Neuronal stem cell (in vitro differentiated cells): Measurements from ENCODE around the gene AGAP1.

Source experiments
- DNase-seq: peaks from one replicate; pipeline ENCODE4 v3.0.0-alpha.2; 2013; ENCODE audit warnings: low spot score
- H2AFZ ChIP-seq: one replicate; pipeline ENCODE4 v1.6.1; 2013; ENCODE audit warnings: mild to moderate bottlenecking, low read length, inconsistent platforms
- H2AK5ac ChIP-seq: 2 replicates; pipeline ENCODE4 v1.6.1; 2013; ENCODE audit warnings: low read depth, mild to moderate bottlenecking, inconsistent platforms, low read length, moderate library complexity, mixed read lengths
- H2BK120ac ChIP-seq: 2 replicates; pipeline ENCODE4 v1.6.1; 2013; ENCODE audit warnings: low read depth, mild to moderate bottlenecking, inconsistent platforms, low read length, moderate library complexity, mixed read lengths
- H2BK12ac ChIP-seq: one replicate; pipeline ENCODE4 v1.6.1; 2013; ENCODE audit warnings: low read length, inconsistent platforms
- H2BK15ac ChIP-seq: 2 replicates; pipeline ENCODE4 v1.6.1; 2013; ENCODE audit warnings: mild to moderate bottlenecking, low read length, inconsistent platforms, mixed read lengths
- H2BK5ac ChIP-seq: one replicate; pipeline ENCODE4 v1.6.1; 2013; ENCODE audit warnings: inconsistent platforms, mild to moderate bottlenecking, low read length, moderate library complexity
- H3K14ac ChIP-seq: one replicate; pipeline ENCODE4 v1.6.1; 2013; ENCODE audit warnings: low read length, inconsistent platforms
- H3K18ac ChIP-seq: 2 replicates; pipeline ENCODE4 v1.6.1; 2013; ENCODE audit warnings: low read length, inconsistent platforms
- H3K23ac ChIP-seq: 2 replicates; pipeline ENCODE4 v1.6.1; 2013; ENCODE audit warnings: low read depth, mild to moderate bottlenecking, mixed read lengths, low read length, inconsistent platforms; ENCODE audit not compliant: poor library complexity
- H3K27ac ChIP-seq: replicated peaks from 3 replicates; pipeline ENCODE4 v1.5.1; 2013; ENCODE audit warnings: low read length, inconsistent platforms
- H3K27me3 ChIP-seq, 3 experiments: 2 replicates each; pipeline ENCODE4 v1.6.1; 2013; ENCODE audit warnings: low read length in 3 of 3, mild to moderate bottlenecking in 2 of 3, inconsistent platforms in 1 of 3, low read depth in 1 of 3, mixed read lengths in 1 of 3, moderate library complexity in 1 of 3; ENCODE audit not compliant: control insufficient read depth in 3 of 3, insufficient read depth in 3 of 3
- H3K36me3 ChIP-seq, 2 donors: replicated peaks in 1 of 2; 2 replicates each; pipeline ENCODE4 v1.6.1; 2013; ENCODE audit warnings: low read length in 2 of 2; ENCODE audit not compliant: control insufficient read depth in 2 of 2, insufficient read depth in 2 of 2
- H3K4ac ChIP-seq: 2 replicates; pipeline ENCODE4 v1.6.1; 2013; ENCODE audit warnings: inconsistent platforms, mild to moderate bottlenecking, low read length, moderate library complexity
- H3K4me1 ChIP-seq, 2 donors: 1 replicate in 1 of 2; 2 replicates in 1 of 2; pipeline ENCODE4 v1.6.1; 2013; ENCODE audit warnings: low read length in 2 of 2, low read depth in 1 of 2; ENCODE audit not compliant: control insufficient read depth in 2 of 2, insufficient read depth in 1 of 2
- H3K4me2 ChIP-seq: one replicate; pipeline ENCODE4 v1.6.1; 2013; ENCODE audit warnings: mild to moderate bottlenecking, low read length, inconsistent platforms; ENCODE audit not compliant: insufficient read depth, poor library complexity, severe bottlenecking
- H3K4me3 ChIP-seq, 2 donors: 2 replicates each; pipeline ENCODE4 v1.5.1; 2013; ENCODE audit warnings: low read length in 2 of 2, mild to moderate bottlenecking in 2 of 2, inconsistent platforms in 1 of 2, moderate library complexity in 1 of 2
- H3K79me1 ChIP-seq: one replicate; pipeline ENCODE4 v1.6.1; 2013; ENCODE audit warnings: low read depth, mild to moderate bottlenecking, inconsistent platforms, low read length, moderate library complexity
- H3K9ac ChIP-seq: one replicate; pipeline ENCODE4 v1.6.1; 2013; ENCODE audit warnings: mild to moderate bottlenecking, low read depth, low read length, inconsistent platforms; ENCODE audit not compliant: poor library complexity
- H3K9me3 ChIP-seq, 2 donors: replicated peaks in 1 of 2; 2 replicates each; pipeline versions ENCODE3 to v1.6.1; 2013; ENCODE audit warnings: low read length in 2 of 2, mild to moderate bottlenecking in 2 of 2, inconsistent platforms in 1 of 2, low read depth in 1 of 2, mixed read lengths in 1 of 2, moderate library complexity in 1 of 2; ENCODE audit not compliant: control insufficient read depth in 2 of 2, insufficient read depth in 1 of 2
- H4K8ac ChIP-seq: one replicate; pipeline ENCODE4 v1.6.1; 2013; ENCODE audit warnings: low read depth, mild to moderate bottlenecking, inconsistent platforms, low read length, moderate library complexity
- H4K91ac ChIP-seq: one replicate; pipeline ENCODE4 v1.6.1; 2013; ENCODE audit warnings: low read length, low read depth, mild to moderate bottlenecking, inconsistent platforms; ENCODE audit not compliant: poor library complexity
- WGBS, 2 donors: extraction: QIAGEN DNeasy Blood & Tissue Kit; methylation state at CpG; one replicate each; pipeline ENCODE4 v1.1.7; 2013; ENCODE audit warnings: missing lambda C conversion rate in 2 of 2, mixed read lengths in 1 of 2; ENCODE audit not compliant: insufficient read length in 2 of 2, insufficient replicate concordance in 1 of 2; ENCODE audit errors: extremely low coverage in 2 of 2; 5-methylcytosine and 5-hydroxymethylcytosine counted together

AGAP1 gene

GRCh38 chr2:236164925-236165841 is 671.3 kb downstream of the AGAP1 start:
- no peak overlapping the region for H2BK15ac ChIP-seq
- no CpG with 5 or more reads among the region's 18 CpGs for WGBS, 2 donors
- H3K14ac ChIP-seq: no peak overlapping the region
- H3K4me2 ChIP-seq: peak overlapping the region; percentile 75
- H3K27me3 ChIP-seq: peaks cover 0 to 100% (median 78%) of the 10 kb centered on the region in 3 experiments
- H2AK5ac ChIP-seq: peak overlapping the region; percentile 2
- H3K23ac ChIP-seq: no peak overlapping the region
- H2BK12ac ChIP-seq: no peak overlapping the region
- peak overlapping the region in 1 of 2 donors; percentile 95 for H3K4me3 ChIP-seq
- no peak overlapping the region for H2BK120ac ChIP-seq
- no peak overlapping the region for H4K8ac ChIP-seq
- H3K9ac ChIP-seq: no peak overlapping the region
- peak overlapping the region; percentile 35 for H3K18ac ChIP-seq
- H3K79me1 ChIP-seq: peaks cover 2% of the 10 kb centered on the region
- no peak overlapping the region for H4K91ac ChIP-seq
- no peak overlapping the region for H3K4ac ChIP-seq
- DNase-seq: no peak
- no peak overlapping the region for H3K27ac ChIP-seq
- no peak overlapping the region for H2AFZ ChIP-seq
- peaks cover 0 to 2% of the 10 kb centered on the region in 2 donors for H3K9me3 ChIP-seq
- H3K4me1 ChIP-seq: peaks cover 13 to 42% of the 10 kb centered on the region in 2 donors
- no peak overlapping the region for H2BK5ac ChIP-seq
- H3K36me3 ChIP-seq: peaks cover 0 to 61% of the 10 kb centered on the region in 2 donors

DNA sequence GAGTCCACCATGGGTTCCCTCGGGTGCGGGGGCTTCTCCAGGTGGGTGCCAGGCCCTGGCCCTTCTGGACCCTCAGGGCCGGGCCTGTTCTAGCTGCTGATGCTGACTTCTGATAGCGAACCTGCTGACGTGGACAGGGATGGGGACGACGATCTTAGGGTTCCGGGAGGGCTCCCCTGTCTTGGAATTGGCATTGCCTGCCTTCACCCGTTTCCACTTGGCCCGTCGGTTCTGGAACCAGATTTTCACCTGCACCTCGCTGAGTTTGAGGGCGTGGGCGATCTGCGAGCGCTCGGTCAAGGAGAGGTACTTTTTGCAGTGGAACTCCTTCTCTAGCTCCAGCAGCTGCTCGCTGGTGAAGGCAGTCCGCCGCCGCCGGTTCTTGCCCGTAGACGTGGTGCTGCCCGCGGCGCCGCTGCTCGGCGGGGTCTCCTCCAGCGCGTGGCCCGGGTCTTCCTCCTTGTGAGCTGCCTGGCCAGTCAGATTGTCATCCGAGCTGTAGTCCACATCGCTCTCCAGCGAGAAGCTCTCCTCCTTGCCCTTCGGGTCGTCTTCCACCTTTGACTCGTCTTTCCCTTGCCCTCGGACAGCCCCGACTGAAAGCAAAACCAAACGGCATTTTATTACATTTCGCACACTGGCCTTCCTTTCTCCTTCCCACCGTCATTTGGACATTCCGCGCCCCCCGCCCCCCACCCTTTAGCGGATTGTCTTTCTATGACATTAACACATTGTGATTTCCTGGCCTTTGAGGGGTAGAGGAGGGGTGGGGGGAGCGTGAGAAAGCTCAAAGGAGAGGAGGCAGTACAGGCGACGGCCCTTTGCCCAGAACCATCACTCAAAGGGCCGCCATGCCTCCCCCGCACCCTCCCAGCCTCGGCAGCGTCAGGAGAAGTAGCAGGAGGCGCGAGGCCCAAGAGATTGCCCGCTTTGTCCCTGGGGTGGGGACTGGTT is 672.3 kb downstream of the AGAP1 start:
- H3K9ac ChIP-seq: no peak overlapping the region
- peak overlapping the region; percentile 97 for H3K4me2 ChIP-seq
- H3K79me1 ChIP-seq: peaks cover 2% of the 10 kb centered on the region
- H3K4me3 ChIP-seq: peak overlapping the region in 1 of 2 donors; percentile 95
- peak overlapping the region; percentile 72 for H3K18ac ChIP-seq
- peak; percentile 23 for DNase-seq
- no peak overlapping the region for H2BK120ac ChIP-seq
- no peak overlapping the region for H3K14ac ChIP-seq
- peak overlapping the region; percentile 2 for H2AK5ac ChIP-seq
- peaks cover 10 to 43% of the 10 kb centered on the region in 2 donors for H3K4me1 ChIP-seq
- H2BK12ac ChIP-seq: no peak overlapping the region
- peak overlapping the region; percentile 3 for H2BK5ac ChIP-seq
- H2BK15ac ChIP-seq: no peak overlapping the region
- WGBS, 2 donors: no CpG with 5 or more reads among the region's 58 CpGs
- H4K91ac ChIP-seq: no peak overlapping the region
- H3K4ac ChIP-seq: no peak overlapping the region
- no peaks in the 10 kb centered on the region for H3K9me3 ChIP-seq
- H3K27me3 ChIP-seq: peaks cover 0 to 100% (median 74%) of the 10 kb centered on the region in 3 experiments
- peak overlapping the region; percentile 81 for H3K23ac ChIP-seq
- no peak overlapping the region for H3K27ac ChIP-seq
- H3K36me3 ChIP-seq: peaks cover 0 to 60% of the 10 kb centered on the region in 2 donors
- no peak overlapping the region for H2AFZ ChIP-seq
- H4K8ac ChIP-seq: no peak overlapping the region

DNA sequence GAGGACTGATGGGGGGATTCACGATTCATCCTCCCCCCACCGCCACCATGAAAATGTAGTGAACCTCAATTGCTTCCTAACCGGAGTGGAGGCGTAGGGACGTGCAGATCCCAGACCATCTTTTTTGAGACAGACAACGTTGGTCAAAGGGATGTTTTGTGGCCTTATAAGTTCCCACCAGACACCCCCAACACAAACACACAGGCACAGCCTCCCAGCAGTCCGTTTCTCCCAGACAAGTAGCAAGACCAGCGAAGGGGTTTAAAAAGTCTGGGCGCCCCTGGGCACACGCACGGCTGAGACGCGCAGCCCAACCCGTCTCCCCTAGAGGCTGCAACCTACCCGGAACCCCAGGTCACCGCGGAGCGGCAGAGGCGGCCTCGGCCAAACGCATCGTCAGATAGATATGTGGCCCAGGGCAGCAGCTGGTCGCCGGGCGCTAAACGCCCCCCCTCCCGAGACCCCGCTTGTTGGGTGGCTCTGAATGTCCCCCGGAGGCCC is 673.0 kb downstream of the AGAP1 start:
- Histone ChIP-seq H3K36me3 (peaks cover 0 to 52% of the 10 kb centered on the region in 2 donors), H4K8ac (no peak overlapping the region), H3K4me3 (peak overlapping the region; percentile 51 to 95), H3K9ac (peak overlapping the region; percentile 74), H3K14ac (no peak overlapping the region), H2BK15ac (peak overlapping the region; percentile 79), H2BK12ac (no peak overlapping the region), H3K4me1 (peaks cover 13 to 42% of the 10 kb centered on the region in 2 donors), H2BK5ac (peak overlapping the region; percentile 3), H3K79me1 (peaks cover 2% of the 10 kb centered on the region), H2AK5ac (peak overlapping the region; percentile 2), H4K91ac (no peak overlapping the region), H3K27me3 (peaks cover 0 to 100% (median 73%) of the 10 kb centered on the region in 3 experiments), H3K4ac (no peak overlapping the region), H2AFZ (no peak overlapping the region), H3K18ac (peak overlapping the region; percentile 59), H3K23ac (no peak overlapping the region), H3K4me2 (peak overlapping the region; percentile 97), H3K27ac (no peak overlapping the region), H3K9me3 (no peaks in the 10 kb centered on the region), H2BK120ac (no peak overlapping the region)
- WGBS, 2 donors: no CpG with 5 or more reads among the region's 29 CpGs
- DNase-seq: no peak
